Uterus (tissue), 4 donors: Measurements from ENCODE around the gene PHLPP1. TPM values are rescaled to one million over a fixed set of nuclear protein-coding genes. Genes with fewer than 3 reads are reported as not detected.

Experiments used
- DNase-seq, 2 donors: peaks; one replicate each; pipeline ENCODE4 v3.0.0-alpha.2; 2019 to 2020
- H3K27ac ChIP-seq, 2 donors: fragments of 200-600 bp; sonication (generic); 1 replicate in 1 of 2; 2 replicates in 1 of 2; pipeline ENCODE4 v1.5.1; 2016 to 2018
- H3K27me3 ChIP-seq, 2 donors: fragments of 200-600 bp; sonication (generic); one replicate each; pipeline ENCODE4 v1.5.1; 2018 to 2019; ENCODE audit warnings: control low read depth in 1 of 2
- H3K36me3 ChIP-seq, 2 donors: fragments of 200-600 bp; sonication (generic); one replicate each; pipeline ENCODE4 v1.5.1; 2019; ENCODE audit warnings: control low read depth in 1 of 2
- H3K4me1 ChIP-seq, 2 donors: fragments of 200-600 bp; sonication (generic); one replicate each; pipeline ENCODE4 v1.5.1; 2018 to 2019; ENCODE audit warnings: control low read depth in 1 of 2
- H3K4me3 ChIP-seq, 2 donors: fragments of 200-600 bp; sonication (generic); 1 replicate in 1 of 2; 2 replicates in 1 of 2; pipeline ENCODE4 v1.5.1; 2018 to 2019; ENCODE audit warnings: mild to moderate bottlenecking in 1 of 2
- H3K9me3 ChIP-seq, 2 donors: fragments of 200-600 bp; sonication (generic); one replicate each; pipeline ENCODE4 v1.5.1; 2019; ENCODE audit warnings: control low read depth in 1 of 2
- POLR2A ChIP-seq, 2 donors: fragments of 450-650 bp; IDR thresholded peaks; one replicate each; pipeline ENCODE4 v1.6.1; 2016; ENCODE audit warnings: antibody characterized with exemption in 2 of 2, mild to moderate bottlenecking in 1 of 2, moderate library complexity in 1 of 2
- intact Hi-C: fragments of 100-400 bp; cut with DNase I; formaldehyde crosslinking; loops from one replicate; pipeline ENCODE4 v1.15.1; 2023; ENCODE audit warnings: low total_unique reads
- total RNA-seq, 4 donors: library from RNA; depleted of rRNA in 3 of 4; stranded (reverse); fragments of >200 nt in 3 of 4; gene quantifications; one replicate each; pipeline versions ENCODE4 v1.1.0 to v1.2.4, GENCODE V29; 2014 to 2023
- TF ChIP-seq, protein P1 (sequence below), 4 experiments: fragments of 200-600 bp in 2 of 4; fragments of 450-650 bp in 2 of 4; sonication (generic) in 2 of 4; IDR thresholded peaks; one replicate each; pipeline ENCODE4 v1.5.1; 2016 to 2019; ENCODE audit warnings: antibody characterized with exemption in 4 of 4, mild to moderate bottlenecking in 2 of 4, moderate library complexity in 1 of 4
- donor health status: DM: yes; HTN: yes; CAD: no.

Gene PHLPP1
- total RNA-seq, 4 donors from 2014 or later = 10.6 to 32.4 (median 14.1) TPM

DNA sequence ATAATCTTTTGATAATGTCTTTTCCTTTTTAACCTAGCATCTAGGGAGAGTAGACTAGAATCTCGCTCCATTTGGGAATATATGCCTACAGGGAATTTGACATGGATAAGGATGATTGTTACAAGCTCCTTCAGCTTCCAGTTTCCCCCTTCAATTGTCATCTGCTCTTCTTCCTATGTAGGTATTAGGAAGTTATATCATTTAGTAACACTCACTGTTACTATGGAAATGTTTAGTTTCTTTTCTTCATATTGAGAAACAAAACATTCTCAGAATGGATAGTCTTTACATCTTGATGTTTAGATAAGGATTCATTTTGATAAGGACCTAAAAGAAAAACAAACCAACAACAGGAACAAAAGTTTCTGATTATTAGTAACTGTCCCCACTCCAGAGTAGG, 127.6 kb downstream of the PHLPP1 start:
- Histone ChIP-seq H3K9me3 (no peaks in the 10 kb centered on the region), H3K4me3 (no peak overlapping the region), H3K4me1 (no peaks in the 10 kb centered on the region), H3K27me3 (no peaks in the 10 kb centered on the region), H3K36me3 (no peaks in the 10 kb centered on the region), H3K27ac (no peak overlapping the region)
- no peak for DNase-seq
- no peak for TF ChIP-seq POLR2A (IDR thresholded peaks at IDR 0.05)
- TF ChIP-seq, protein P1, sequence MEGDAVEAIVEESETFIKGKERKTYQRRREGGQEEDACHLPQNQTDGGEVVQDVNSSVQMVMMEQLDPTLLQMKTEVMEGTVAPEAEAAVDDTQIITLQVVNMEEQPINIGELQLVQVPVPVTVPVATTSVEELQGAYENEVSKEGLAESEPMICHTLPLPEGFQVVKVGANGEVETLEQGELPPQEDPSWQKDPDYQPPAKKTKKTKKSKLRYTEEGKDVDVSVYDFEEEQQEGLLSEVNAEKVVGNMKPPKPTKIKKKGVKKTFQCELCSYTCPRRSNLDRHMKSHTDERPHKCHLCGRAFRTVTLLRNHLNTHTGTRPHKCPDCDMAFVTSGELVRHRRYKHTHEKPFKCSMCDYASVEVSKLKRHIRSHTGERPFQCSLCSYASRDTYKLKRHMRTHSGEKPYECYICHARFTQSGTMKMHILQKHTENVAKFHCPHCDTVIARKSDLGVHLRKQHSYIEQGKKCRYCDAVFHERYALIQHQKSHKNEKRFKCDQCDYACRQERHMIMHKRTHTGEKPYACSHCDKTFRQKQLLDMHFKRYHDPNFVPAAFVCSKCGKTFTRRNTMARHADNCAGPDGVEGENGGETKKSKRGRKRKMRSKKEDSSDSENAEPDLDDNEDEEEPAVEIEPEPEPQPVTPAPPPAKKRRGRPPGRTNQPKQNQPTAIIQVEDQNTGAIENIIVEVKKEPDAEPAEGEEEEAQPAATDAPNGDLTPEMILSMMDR (IDR thresholded peaks at IDR 0.05) = no peak
- intact Hi-C loops = no loop called here

DNA sequence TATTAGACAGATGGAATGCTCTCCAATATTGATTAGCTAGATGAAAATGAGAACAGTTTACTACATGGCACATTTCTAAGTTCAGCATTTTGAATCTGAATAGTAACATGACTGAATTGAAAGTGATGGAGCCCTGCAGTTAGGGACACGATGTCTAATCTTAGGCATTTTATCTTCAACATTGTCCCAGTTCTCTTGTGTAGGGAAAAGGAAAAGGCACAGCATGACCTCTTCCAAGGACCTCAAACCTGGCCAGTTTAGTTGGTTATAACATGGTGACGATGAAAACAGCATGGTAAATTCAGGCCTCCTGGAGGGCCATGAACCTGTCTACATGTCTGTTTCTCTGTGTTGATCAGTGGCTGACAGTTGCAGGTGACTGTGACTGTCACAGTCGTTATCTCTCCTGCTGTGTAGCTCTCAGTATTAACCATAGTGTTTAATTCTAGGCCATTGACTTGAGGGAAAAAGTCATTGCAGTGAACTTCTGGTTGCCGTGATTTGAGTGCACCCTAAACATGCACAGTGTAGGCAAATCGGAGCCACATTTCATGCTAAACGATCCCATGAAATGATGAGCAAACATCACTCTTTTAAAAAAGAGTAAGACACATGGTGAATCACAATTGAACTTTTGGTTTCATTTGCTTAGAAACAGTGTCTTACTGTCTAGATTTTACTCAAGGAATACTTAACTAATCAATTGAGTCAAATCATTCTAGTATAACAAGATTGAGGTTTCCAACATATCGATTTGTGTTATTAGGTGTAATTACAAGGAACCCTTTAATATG, 129.7 kb downstream of the PHLPP1 start:
- H3K36me3 ChIP-seq = no peaks in the 10 kb centered on the region
- H3K27ac ChIP-seq = no peak overlapping the region
- no peak overlapping the region for H3K4me3 ChIP-seq
- no peaks in the 10 kb centered on the region for H3K27me3 ChIP-seq
- intact Hi-C loops = no loop called here
- DNase-seq = no peak
- H3K4me1 ChIP-seq = no peaks in the 10 kb centered on the region
- TF ChIP-seq, protein P1 (IDR thresholded peaks at IDR 0.05) = no peak
- no peak for TF ChIP-seq POLR2A (IDR thresholded peaks at IDR 0.05)
- no peaks in the 10 kb centered on the region for H3K9me3 ChIP-seq

GRCh38 chr18:62846313-62846712, 131.0 kb downstream of the PHLPP1 start:
- no peaks in the 10 kb centered on the region for H3K9me3 ChIP-seq
- H3K4me1 ChIP-seq = no peaks in the 10 kb centered on the region
- intact Hi-C loops = no loop called here
- no peak overlapping the region for H3K27ac ChIP-seq
- H3K36me3 ChIP-seq = no peaks in the 10 kb centered on the region
- H3K27me3 ChIP-seq = no peaks in the 10 kb centered on the region
- no peak for DNase-seq
- H3K4me3 ChIP-seq = no peak overlapping the region
- no peak for TF ChIP-seq POLR2A (IDR thresholded peaks at IDR 0.05)
- TF ChIP-seq, protein P1 (IDR thresholded peaks at IDR 0.05) = no peak

GRCh38 chr18:62847081-62847480, 131.7 kb downstream of the PHLPP1 start:
- H3K27me3 ChIP-seq = no peaks in the 10 kb centered on the region
- H3K4me1 ChIP-seq = no peaks in the 10 kb centered on the region
- H3K4me3 ChIP-seq = no peak overlapping the region
- no peak overlapping the region for H3K27ac ChIP-seq
- intact Hi-C loops = no loop called here
- no peaks in the 10 kb centered on the region for H3K9me3 ChIP-seq
- DNase-seq = no peak
- TF ChIP-seq, protein P1 (IDR thresholded peaks at IDR 0.05) = no peak
- no peak for TF ChIP-seq POLR2A (IDR thresholded peaks at IDR 0.05)
- no peaks in the 10 kb centered on the region for H3K36me3 ChIP-seq

DNA sequence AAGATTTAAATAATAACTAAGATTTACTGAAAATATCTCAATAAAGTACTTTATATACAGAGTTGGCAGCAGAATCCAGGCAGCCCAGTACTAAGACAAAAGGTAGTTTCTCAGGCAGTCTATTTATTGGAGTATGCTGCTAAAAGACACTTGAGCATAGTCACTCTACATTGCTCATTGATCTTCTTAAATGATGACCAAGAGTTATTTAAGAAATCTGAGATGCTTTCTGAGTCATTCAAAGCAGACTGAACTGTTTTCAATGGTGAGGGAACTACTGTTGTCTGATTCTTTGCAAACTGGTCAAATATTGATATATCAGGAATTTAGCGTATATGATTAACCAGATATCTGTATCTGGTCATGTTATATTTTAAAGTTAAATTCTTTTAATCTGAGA, 133.6 kb downstream of the PHLPP1 start:
- no peak overlapping the region for H3K27ac ChIP-seq
- no peaks in the 10 kb centered on the region for H3K27me3 ChIP-seq
- no peaks in the 10 kb centered on the region for H3K4me1 ChIP-seq
- no peak for DNase-seq
- H3K9me3 ChIP-seq = no peaks in the 10 kb centered on the region
- no peak overlapping the region for H3K4me3 ChIP-seq
- TF ChIP-seq, protein P1 (IDR thresholded peaks at IDR 0.05) = no peak
- no peak for TF ChIP-seq POLR2A (IDR thresholded peaks at IDR 0.05)
- H3K36me3 ChIP-seq = no peaks in the 10 kb centered on the region
- intact Hi-C loops = no loop called here
